ENCODE results near the gene SMURF2.

The SMURF2 gene

GRCh38 chr17:64688481-64688880 is 26.4 kb upstream of the SMURF2 start:
- Histone ChIP-seq H3K36me3 (ENCODE audit: low read depth) (no peaks in the 10 kb centered on the region), H3K27ac (ENCODE audit: poor library complexity, severe bottlenecking) (peak overlapping the region; percentile 58), H3K9me3 (ENCODE audit: severe bottlenecking) (no peaks in the 10 kb centered on the region), H3K4me1 (ENCODE audit: insufficient read depth, poor library complexity, severe bottlenecking) (peaks cover 14% of the 10 kb centered on the region), H3K4me3 (ENCODE audit: severe bottlenecking) (no peak overlapping the region), H3K27me3 (ENCODE audit: insufficient read depth, poor library complexity, severe bottlenecking) (no peaks in the 10 kb centered on the region)
- TF ChIP-seq CTCF (IDR thresholded peaks at IDR 0.05; ENCODE audit: poor library complexity, severe bottlenecking) = no peak
- no peak for DNase-seq (ENCODE audit: low spot score)
- no peak for ATAC-seq (ENCODE audit: low read depth)

- peak; percentile 88 for ATAC-seq (ENCODE audit: low read depth)
- no peaks in the 10 kb centered on the region for H3K36me3 ChIP-seq (ENCODE audit: low read depth)
- no peaks in the 10 kb centered on the region for H3K27me3 ChIP-seq (ENCODE audit: insufficient read depth, poor library complexity, severe bottlenecking)
- no peak for TF ChIP-seq CTCF (IDR thresholded peaks at IDR 0.05; ENCODE audit: poor library complexity, severe bottlenecking)
- no peak overlapping the region for H3K4me3 ChIP-seq (ENCODE audit: severe bottlenecking)
- peaks cover 15% of the 10 kb centered on the region for H3K4me1 ChIP-seq (ENCODE audit: insufficient read depth, poor library complexity, severe bottlenecking)
- DNase-seq (ENCODE audit: low spot score) = no peak
- peak overlapping the region; percentile 58 for H3K27ac ChIP-seq (ENCODE audit: poor library complexity, severe bottlenecking)
- H3K9me3 ChIP-seq (ENCODE audit: severe bottlenecking) = no peaks in the 10 kb centered on the region
These were observed 25.9 kb upstream of the SMURF2 start for GRCh38 chr17:64687961-64688360.

GRCh38 chr17:64687376-64687775 is 25.3 kb upstream of the SMURF2 start:
- Histone ChIP-seq H3K9me3 (ENCODE audit: severe bottlenecking) (no peaks in the 10 kb centered on the region), H3K36me3 (ENCODE audit: low read depth) (no peaks in the 10 kb centered on the region), H3K27me3 (ENCODE audit: insufficient read depth, poor library complexity, severe bottlenecking) (no peaks in the 10 kb centered on the region), H3K4me3 (ENCODE audit: severe bottlenecking) (no peak overlapping the region), H3K4me1 (ENCODE audit: insufficient read depth, poor library complexity, severe bottlenecking) (peaks cover 21% of the 10 kb centered on the region), H3K27ac (ENCODE audit: poor library complexity, severe bottlenecking) (peak overlapping the region; percentile 58)
- TF ChIP-seq CTCF (IDR thresholded peaks at IDR 0.05; ENCODE audit: poor library complexity, severe bottlenecking) = no peak
- no peak for ATAC-seq (ENCODE audit: low read depth)
- no peak for DNase-seq (ENCODE audit: low spot score)

DNA sequence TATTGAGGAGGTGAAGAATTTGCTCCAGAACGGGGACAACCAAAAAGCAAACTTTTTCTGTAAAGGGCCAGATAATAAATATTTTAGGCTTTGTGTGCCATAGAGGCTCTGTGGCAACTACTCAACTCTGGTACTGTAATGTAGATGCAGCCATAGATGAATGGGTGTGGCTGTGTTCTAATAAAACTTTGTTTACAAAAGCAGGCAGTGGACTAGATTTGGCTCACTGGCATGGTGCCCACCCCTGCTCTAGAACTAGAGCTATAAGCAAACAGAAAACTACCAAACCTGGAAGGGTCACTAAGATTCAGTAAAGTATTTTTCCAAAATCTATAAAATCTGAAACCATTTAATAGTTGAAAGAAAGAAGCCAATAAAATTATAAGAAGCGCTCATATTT is 24.6 kb upstream of the SMURF2 start:
- no peak overlapping the region for H3K4me3 ChIP-seq (ENCODE audit: severe bottlenecking)
- peaks cover 25% of the 10 kb centered on the region for H3K4me1 ChIP-seq (ENCODE audit: insufficient read depth, poor library complexity, severe bottlenecking)
- H3K27me3 ChIP-seq (ENCODE audit: insufficient read depth, poor library complexity, severe bottlenecking) = no peaks in the 10 kb centered on the region
- no peaks in the 10 kb centered on the region for H3K36me3 ChIP-seq (ENCODE audit: low read depth)
- no peak for TF ChIP-seq CTCF (IDR thresholded peaks at IDR 0.05; ENCODE audit: poor library complexity, severe bottlenecking)
- DNase-seq (ENCODE audit: low spot score) = no peak
- H3K9me3 ChIP-seq (ENCODE audit: severe bottlenecking) = no peaks in the 10 kb centered on the region
- ATAC-seq (ENCODE audit: low read depth) = 0 out of 3 replicates have a peak, but pooled peaks have one; percentile 22
- peak overlapping the region; percentile 58 for H3K27ac ChIP-seq (ENCODE audit: poor library complexity, severe bottlenecking)

DNA sequence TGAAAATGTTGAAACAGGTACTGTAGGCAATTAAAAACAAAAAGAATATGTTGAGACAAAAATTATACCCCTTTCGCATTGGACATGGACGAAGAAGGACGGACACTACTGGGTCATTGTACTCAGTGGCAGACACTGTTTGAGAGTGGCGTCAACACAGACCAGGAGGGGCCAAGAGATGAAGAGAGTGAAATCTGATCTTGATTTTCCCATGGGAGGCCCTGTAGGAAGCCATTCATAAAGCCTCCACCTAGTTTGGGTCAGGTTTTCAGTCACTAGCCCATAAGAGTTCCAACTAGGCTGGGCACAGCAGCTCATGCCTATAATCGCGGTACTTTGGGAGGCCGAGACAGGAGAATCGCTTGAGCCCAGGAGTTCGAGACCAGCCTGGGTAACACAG is 23.6 kb upstream of the SMURF2 start:
- Histone ChIP-seq H3K4me3 (ENCODE audit: severe bottlenecking) (no peak overlapping the region), H3K4me1 (ENCODE audit: insufficient read depth, poor library complexity, severe bottlenecking) (peaks cover 26% of the 10 kb centered on the region), H3K27ac (ENCODE audit: poor library complexity, severe bottlenecking) (no peak overlapping the region), H3K9me3 (ENCODE audit: severe bottlenecking) (no peaks in the 10 kb centered on the region), H3K36me3 (ENCODE audit: low read depth) (no peaks in the 10 kb centered on the region), H3K27me3 (ENCODE audit: insufficient read depth, poor library complexity, severe bottlenecking) (no peaks in the 10 kb centered on the region)
- TF ChIP-seq CTCF (IDR thresholded peaks at IDR 0.05; ENCODE audit: poor library complexity, severe bottlenecking) = no peak
- DNase-seq (ENCODE audit: low spot score) = no peak
- ATAC-seq (ENCODE audit: low read depth) = no peak

Data from RWPE2 (cell line).